Stimulated activated CD8-positive, alpha-beta memory T cell treated with anti-CD3 and anti-CD28 coated beads, Interleukin-15, amount 100 ng/mL, for 1 hour (primary cell): ENCODE measurements around the gene HMGCL.
"Not testable (repeated sequence)": the region's sequence is repeated elsewhere in the genome, so short reads cannot be mapped to it uniquely, and the experiment has no call there.

Source experiments
- DNase-seq: peaks from one replicate; pipeline ENCODE4 v3.0.0-alpha.2; 2020; ENCODE audit warnings: low read depth

Gene HMGCL

GRCh38 chr1:23798662-23799142 is 26.5 kb downstream of the HMGCL start:
- no peak for DNase-seq

DNA sequence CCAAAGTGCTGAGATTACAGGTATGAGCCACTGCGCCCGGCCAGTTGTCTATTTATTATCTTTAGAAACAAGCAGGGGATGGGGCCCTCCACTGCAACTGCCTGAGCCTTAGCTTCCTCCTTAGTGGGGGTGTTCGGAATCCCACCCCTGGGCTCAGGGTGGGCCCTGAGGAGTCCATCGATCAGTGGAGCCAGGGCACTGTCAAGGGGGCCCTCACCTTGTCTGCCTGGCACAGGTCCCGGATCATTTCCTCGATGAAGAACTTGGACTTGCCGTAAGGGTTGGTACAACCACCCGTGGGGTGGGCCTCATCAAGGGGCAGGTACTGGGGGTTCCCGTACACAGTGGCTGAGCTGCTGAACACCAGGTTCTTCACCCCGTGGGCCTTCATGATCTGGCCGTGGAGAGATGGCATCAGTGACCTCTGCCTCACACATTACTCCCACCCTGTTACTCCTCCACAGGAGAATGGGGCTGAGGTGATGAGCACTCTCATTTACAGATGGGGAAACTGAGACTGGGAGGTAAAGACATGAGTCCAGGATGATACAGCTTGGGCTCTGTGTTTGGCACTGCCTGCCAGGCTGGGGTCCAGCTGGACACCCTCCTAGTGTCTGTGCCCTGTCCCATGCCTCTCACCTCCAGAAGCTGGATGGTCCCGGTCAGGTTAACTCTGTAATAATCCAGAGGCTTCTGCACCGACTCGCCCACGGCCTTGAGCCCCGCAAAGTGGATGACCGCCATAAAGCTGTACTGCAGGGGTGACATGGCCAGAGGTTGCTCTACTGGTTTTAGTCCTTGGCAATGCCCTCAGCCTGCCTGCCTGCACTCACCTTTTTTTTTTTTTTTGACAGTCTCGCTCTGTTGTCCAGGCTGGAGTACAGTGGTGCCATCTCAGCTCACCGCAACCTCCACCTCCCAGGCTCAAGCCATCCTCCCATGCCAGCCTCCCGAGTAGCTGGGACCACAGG is 27.5 kb downstream of the HMGCL start:
- no peak for DNase-seq

DNA sequence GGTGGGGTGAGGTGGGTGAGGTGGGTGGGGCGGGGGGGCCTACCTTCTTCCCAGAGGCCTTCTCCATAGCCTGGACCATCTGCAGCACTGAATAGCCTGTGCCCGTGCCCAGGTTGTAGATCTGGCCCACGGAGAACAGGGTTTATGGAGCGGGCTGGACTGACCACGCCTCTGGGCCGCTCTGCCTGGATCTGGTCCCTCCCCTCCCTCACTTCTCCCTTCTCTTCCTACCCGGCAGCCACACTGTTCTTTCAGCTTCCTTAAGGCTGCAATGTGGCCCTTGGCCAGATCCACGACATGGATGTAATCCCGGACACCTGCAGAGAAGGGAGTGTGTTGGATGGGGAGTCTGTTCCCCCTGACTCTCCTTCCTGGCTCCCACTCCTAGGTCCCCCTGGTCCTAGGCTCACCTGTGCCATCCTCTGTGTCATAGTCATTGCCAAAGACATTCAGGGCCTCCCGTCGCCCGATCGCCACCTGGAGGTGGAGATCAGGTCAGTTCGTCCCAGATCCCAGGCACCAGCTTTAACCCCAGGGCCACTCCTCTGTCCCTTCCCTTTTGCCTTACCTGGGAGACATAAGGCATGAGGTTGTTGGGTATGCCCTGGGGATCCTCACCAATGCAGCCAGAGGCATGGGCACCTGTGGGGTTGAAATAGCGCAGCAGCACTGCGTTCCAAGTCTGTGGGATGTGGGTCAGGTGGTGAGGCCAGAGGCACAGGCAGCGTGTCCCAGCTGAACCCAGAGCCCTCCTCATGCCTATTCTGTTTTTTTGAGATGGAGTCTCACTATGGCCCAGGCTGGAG is 28.6 kb downstream of the HMGCL start:
- DNase-seq: no peak

DNA sequence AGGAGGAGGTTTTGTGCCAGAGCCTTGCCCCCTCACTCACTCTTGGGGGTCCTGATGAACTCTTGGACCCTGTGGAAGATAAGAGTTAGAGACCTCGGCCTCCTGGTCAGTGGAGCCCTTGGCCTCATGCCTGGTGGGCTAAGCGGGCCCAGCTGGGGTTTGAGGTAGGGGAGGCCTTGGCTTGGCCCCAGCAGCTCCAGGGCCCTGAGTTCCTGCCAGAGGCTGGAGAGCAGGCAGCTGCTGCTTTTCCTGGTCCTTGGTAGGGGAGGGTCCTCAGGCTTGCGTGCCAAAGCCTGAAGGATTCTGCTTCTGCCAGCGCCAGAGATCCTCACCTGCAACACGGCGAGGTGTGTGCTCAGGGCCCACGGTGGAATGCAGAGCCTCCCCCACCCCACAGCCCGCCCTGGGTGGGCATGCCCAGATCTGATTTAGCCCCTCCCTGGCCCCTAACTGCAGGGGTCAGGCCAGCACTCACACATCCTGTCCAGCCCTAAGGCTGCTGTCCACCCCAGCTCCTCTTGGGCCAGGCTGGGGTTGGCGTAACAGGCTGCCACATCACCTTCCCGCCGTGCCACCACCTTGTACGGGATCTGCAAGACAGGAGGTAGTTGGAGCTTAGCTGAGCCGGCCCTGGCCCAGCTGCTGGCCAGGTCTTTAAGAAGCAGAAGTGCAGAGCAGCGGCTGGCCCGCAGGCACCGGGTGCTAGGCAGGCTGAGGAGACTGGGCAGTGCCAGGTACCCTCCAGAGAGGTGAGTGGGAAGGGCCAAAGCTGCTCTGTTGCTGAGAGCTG is 29.4 kb downstream of the HMGCL start:
- no peak for DNase-seq

DNA sequence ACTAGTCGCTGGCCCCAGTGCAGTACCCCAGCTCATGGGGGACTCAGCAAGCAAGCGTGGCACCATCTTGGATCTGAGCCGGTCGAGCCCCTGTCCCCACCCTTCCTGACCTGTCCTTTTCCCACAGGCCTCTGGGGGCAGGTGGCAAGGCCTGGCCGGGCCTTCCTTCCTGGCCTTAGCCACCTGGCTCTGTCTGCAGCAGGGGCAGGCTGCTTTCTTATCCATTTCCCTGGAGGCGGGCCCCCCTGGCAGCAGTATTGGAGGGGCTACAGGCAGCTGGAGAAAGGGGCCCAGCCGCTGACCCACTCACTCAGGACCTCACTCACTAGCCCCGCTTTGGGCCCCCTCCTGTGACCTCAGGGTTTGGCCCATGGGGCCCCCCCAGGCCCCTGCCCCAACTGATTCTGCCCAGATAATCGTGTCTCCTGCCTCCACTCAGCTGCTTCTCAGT is 30.5 kb downstream of the HMGCL start:
- not testable (repeated sequence) for DNase-seq

- no peak for DNase-seq
These were observed 31.1 kb downstream of the HMGCL start for GRCh38 chr1:23793861-23794731.

DNA sequence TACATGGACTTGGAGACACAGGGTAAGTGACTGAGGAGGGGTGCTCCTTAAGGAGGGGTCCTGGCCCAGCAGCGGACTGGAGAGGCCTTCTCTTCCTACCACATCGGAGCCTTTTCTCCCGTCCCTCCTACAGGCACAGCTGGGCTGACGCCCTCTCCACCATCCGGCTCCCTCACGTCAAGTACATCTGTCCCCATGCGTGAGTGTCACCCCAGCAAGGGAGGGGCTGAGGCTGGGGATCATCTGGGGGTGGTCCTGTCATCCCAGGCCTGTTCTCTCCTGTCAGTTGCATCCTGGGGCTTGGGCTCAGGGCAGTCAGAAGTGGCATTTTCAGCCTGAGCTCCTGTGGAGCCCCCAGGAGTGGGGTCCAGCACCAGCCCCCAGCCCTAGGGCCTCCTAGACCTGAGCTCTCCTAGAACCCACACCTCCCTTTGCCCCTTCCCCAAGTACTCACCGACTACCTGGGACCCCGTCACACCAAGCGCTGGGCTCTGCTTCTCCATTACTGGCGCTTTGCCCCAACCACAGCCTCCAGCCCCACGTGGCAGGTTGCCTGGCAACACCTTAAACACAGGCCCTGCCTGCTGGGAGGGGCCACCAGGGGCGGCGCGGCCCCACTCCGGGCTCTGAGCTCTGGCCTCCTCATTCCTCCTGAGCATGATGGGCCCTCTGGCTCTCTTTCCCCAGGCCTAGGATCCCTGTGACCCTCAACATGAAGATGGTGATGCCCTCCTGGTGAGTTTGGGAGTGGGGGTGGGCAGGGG is 32.0 kb downstream of the HMGCL start:
- DNase-seq: no peak

DNA sequence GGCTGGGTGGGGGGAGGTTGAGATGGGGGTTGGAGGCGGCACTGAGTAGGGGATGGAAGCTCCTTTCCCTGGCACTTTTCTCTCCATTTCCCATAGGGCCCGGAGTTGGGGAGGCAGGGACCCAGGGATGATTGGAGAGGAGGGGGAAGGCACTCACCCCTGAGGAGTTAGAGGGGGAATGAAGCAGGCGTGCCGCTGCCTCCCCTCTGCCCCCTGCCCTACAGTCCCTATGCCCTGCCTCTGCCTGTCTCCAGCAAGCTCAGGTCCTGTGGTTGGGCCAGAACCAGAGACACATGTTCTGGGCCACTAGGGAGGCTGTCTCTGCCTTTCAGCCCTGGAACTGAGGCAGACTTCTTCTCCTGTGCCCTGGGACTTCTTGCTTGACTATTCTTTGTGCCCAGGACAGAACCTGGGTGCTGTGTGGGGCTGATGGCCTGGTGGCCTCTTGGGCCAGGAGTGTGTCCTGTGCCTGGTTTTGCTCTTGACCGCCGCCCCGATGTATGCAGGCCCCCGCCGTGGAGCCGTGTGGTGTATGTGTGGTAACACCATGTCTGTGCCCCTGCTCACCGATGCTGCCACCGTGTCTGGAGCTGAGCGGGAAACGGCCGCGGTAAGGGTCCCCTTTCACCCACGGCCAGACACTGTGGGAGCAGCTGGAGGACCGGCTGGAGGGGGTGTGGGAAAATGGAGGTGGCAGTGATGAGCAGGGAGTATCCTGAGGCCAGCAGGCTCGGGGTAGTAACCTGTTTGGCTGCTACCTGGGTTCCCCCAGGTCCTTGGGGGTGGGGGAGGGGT is 32.9 kb downstream of the HMGCL start:
- no peak for DNase-seq

GRCh38 chr1:23791516-23792047 is 33.6 kb downstream of the HMGCL start:
- DNase-seq: no peak

GRCh38 chr1:23790696-23791515 is 34.3 kb downstream of the HMGCL start, which contains the start of gene LYPLA2:
Gene LYPLA2 (plus strand): TSS chr1:23791145. CDS start chr1:23792683, 1,538 bp downstream.
- peak; percentile 70 for DNase-seq

GRCh38 chr1:23788695-23789094 is 36.5 kb downstream of the HMGCL start:
- no peak for DNase-seq

DNA sequence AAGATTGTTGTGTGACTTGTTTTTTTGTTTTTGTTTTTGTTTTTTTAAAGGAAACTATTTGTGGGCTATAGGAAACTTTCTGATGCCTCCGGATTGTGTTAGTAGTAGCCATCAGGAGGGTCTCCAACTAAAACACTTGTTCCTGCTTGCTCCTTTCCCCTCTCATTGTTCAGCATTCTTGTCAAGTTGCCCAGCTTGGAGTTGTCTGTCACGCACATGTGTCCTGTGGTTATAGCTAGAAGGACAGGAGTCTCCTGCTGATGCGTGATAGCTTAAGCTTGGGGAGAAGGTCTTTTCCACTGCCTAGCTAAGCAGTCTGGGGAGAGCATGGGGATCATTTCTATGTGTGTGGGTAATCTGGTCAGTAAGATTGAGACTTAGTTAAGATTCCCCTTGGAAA is 37.5 kb downstream of the HMGCL start:
- DNase-seq: no peak

GRCh38 chr1:23784846-23785245 is 40.4 kb downstream of the HMGCL start:
- DNase-seq: no peak

- not testable (repeated sequence) for DNase-seq
These were observed 42.1 kb downstream of the HMGCL start for GRCh38 chr1:23783141-23783540.

DNA sequence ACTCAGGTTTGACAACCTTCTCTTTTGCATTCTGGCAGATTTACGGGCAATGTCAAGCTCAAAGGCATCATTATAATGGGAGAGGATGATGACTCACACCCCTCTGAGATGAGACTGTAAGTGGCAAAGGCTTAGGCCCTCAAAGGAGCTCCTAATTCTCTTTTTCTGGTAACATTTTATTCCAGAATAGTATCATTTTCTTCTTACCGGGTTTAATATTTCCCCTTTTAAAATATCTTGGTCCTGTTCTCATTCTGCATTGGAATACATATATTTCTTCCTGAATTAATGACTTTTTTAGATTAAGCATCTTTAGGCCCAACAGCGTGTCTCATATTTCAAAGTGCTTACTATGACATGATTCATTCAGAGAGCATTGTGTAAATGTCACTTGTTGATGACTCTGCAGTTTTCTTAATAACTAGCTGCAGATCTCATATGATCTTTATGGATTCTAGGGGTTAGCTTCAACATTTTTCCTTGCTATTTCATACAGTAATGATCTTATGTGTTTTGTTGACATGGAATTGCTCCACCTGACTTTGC is 45.3 kb downstream of the HMGCL start:
- DNase-seq: no peak

DNA sequence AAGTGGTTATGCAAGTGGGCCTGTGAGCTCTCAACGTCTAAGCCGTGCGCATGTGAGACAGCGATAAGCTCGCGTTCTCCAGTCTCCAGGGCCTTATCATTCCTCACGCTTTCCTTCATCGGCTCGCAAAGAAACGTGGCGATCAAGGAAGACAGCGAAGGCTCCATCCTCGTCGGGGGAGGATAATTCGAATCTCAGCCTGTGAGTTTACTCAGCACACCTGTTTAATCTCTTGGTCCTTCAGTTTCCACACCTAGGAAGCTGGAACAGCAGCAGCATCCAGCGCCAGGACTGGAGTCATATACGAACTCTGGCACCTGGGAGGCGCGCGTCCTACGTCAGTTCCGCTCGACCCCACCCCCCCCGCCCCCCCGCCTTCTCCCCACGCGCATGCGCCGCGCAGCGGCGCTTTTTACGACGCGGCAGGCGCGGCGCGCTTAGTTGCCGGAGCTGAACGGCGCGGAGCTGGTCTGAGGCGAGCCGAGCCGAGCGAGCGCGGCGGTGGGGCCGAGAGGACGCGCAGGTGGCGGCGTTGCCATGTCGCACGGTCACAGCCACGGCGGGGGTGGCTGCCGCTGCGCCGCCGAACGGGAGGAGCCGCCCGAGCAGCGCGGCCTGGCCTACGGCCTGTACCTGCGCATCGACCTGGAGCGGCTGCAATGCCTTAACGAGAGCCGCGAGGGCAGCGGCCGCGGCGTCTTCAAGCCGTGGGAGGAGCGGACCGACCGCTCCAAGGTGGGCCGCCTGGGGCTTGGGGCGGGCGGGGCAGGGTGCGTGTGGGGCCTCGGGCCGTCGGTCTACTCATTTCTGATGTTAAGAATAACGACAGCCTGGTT is 47.0 kb downstream of the HMGCL start, which contains the start of gene PITHD1:
Gene PITHD1, plus strand, starts transcription at position 440 of the 836 bp plus-strand sequence. Its CDS starts 98 bp downstream, at position 538.
- peak; percentile 49 for DNase-seq

DNA sequence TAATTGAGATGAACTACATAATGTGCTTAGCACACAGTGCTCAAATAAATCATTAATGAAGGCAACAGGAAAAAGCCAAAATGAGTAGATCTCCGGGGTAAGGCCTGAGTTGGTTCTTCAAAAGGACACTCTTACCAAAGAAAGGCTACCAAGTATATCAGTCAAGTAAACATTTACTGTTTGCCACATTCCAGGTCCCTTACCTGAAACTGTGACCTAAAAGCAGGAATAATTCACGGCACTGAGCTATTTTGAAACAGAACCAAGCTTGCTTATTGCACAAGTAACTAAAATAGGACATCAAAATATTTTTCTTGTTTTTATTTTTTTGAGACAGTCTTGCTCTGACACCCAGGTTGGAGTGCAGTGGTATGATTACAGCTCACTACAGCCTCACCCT is 49.0 kb downstream of the HMGCL start:
- DNase-seq: no peak
